ENCODE results near the gene KCNQ1. TPM values are rescaled to one million over a fixed set of nuclear protein-coding genes. Genes with fewer than 3 reads are reported as not detected.

KCNQ1 gene
- total and polyA plus RNA-seq, 2 of the 13 experiments (the other 11 are each of a cell fraction or from before 2014, with no cell fraction given): 0.02 to 0.08 TPM

DNA sequence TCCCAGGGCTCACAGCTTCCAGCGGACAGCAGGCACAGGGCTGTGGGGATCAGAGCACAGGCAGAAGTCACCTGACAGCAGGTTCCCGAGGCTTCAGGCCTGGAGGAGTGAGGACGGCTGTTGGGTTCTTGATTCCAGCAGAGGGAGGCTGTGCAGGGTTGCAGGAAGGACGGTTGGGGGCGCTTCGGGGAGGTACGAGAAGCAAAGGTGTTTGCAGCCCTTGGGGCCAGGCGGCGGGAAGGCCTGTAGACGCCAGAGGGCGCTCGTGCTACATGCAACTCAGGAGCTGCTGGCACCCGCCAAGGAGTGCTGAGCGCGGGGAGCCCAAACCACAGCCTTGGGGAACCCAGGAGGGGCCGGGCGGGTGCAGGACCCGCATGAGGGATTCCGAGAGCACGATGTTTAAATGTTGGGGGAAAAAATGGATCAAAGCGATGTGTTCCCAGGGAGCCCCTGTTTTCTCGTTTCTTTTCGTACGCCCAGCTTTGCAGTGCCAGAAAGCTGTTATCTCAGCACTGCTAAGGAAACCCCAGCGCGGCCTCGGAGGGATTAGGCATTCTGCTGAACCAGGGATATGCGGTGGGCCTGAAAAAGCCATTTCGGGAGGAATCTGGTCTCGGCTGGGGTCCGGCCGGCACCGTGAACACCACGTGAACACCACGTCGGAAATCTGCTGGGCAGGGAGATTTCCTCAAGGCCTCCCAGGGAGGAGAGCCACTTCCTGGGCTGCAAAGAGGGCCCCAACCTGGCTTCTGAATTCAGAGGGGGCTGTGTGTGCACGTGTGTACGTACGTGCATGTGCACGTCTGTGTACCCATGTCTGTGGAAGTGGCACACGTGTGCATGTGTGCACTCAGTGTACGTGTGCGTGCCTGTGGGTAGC lies 88.1 kb downstream of the KCNQ1 start (continued):
- TF ChIP-seq, protein P1, sequence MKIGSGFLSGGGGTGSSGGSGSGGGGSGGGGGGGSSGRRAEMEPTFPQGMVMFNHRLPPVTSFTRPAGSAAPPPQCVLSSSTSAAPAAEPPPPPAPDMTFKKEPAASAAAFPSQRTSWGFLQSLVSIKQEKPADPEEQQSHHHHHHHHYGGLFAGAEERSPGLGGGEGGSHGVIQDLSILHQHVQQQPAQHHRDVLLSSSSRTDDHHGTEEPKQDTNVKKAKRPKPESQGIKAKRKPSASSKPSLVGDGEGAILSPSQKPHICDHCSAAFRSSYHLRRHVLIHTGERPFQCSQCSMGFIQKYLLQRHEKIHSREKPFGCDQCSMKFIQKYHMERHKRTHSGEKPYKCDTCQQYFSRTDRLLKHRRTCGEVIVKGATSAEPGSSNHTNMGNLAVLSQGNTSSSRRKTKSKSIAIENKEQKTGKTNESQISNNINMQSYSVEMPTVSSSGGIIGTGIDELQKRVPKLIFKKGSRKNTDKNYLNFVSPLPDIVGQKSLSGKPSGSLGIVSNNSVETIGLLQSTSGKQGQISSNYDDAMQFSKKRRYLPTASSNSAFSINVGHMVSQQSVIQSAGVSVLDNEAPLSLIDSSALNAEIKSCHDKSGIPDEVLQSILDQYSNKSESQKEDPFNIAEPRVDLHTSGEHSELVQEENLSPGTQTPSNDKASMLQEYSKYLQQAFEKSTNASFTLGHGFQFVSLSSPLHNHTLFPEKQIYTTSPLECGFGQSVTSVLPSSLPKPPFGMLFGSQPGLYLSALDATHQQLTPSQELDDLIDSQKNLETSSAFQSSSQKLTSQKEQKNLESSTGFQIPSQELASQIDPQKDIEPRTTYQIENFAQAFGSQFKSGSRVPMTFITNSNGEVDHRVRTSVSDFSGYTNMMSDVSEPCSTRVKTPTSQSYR (CRISPR knock-in tag; IDR thresholded peaks at IDR 0.05; ENCODE audit: borderline replicate concordance): no peak; the same call in 1 of the 2 replicates
- TF ChIP-seq, protein P2, sequence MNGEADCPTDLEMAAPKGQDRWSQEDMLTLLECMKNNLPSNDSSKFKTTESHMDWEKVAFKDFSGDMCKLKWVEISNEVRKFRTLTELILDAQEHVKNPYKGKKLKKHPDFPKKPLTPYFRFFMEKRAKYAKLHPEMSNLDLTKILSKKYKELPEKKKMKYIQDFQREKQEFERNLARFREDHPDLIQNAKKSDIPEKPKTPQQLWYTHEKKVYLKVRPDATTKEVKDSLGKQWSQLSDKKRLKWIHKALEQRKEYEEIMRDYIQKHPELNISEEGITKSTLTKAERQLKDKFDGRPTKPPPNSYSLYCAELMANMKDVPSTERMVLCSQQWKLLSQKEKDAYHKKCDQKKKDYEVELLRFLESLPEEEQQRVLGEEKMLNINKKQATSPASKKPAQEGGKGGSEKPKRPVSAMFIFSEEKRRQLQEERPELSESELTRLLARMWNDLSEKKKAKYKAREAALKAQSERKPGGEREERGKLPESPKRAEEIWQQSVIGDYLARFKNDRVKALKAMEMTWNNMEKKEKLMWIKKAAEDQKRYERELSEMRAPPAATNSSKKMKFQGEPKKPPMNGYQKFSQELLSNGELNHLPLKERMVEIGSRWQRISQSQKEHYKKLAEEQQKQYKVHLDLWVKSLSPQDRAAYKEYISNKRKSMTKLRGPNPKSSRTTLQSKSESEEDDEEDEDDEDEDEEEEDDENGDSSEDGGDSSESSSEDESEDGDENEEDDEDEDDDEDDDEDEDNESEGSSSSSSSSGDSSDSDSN (CRISPR knock-in tag; IDR thresholded peaks at IDR 0.05): peak; percentile 50
- peak; percentile 21; the same call in 1 of the 2 replicates for TF ChIP-seq BHLHE40 (IDR thresholded peaks at IDR 0.05; ENCODE audit: low read length)
- TF ChIP-seq, protein P3, sequence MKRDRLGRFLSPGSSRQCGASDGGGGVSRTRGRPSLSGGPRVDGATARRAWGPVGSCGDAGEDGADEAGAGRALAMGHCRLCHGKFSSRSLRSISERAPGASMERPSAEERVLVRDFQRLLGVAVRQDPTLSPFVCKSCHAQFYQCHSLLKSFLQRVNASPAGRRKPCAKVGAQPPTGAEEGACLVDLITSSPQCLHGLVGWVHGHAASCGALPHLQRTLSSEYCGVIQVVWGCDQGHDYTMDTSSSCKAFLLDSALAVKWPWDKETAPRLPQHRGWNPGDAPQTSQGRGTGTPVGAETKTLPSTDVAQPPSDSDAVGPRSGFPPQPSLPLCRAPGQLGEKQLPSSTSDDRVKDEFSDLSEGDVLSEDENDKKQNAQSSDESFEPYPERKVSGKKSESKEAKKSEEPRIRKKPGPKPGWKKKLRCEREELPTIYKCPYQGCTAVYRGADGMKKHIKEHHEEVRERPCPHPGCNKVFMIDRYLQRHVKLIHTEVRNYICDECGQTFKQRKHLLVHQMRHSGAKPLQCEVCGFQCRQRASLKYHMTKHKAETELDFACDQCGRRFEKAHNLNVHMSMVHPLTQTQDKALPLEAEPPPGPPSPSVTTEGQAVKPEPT (CRISPR knock-in tag; IDR thresholded peaks at IDR 0.05; ENCODE audit: low read depth): no peak
- TF ChIP-seq MTF2 (CRISPR knock-in tag; IDR thresholded peaks at IDR 0.05; ENCODE audit: borderline replicate concordance): peak; percentile 79; the same call in 1 of the 2 replicates
- peak; percentile 76; the same call in 1 of the 2 replicates for TF ChIP-seq KDM2A (CRISPR knock-in tag; IDR thresholded peaks at IDR 0.05; ENCODE audit: borderline replicate concordance, low read depth)
- no peak; the same call in 1 of the 2 replicates for TF ChIP-seq KDM4B (CRISPR knock-in tag; IDR thresholded peaks at IDR 0.05)
- no peak for TF ChIP-seq FOXA1 (IDR thresholded peaks at IDR 0.05)
- TF ChIP-seq FOXA1 (CRISPR knock-in tag; IDR thresholded peaks at IDR 0.05): peak; percentile 4; the same call in 1 of the 2 replicates
- TF ChIP-seq RFX3 (CRISPR knock-in tag; IDR thresholded peaks at IDR 0.05): no peak
- peak; percentile 55; the same call in 1 of the 2 replicates for TF ChIP-seq ELF1 (CRISPR knock-in tag; IDR thresholded peaks at IDR 0.05)
- no peak for TF ChIP-seq YEATS4 (CRISPR knock-in tag; IDR thresholded peaks at IDR 0.05; ENCODE audit: borderline replicate concordance)
- peak; percentile 29; the same call in 1 of the 2 replicates for TF ChIP-seq ZSCAN31 (CRISPR knock-in tag; IDR thresholded peaks at IDR 0.05; ENCODE audit: low read depth)
- peak; percentile 74; the same call in 1 of the 2 replicates for TF ChIP-seq ZNF788 (CRISPR knock-in tag; IDR thresholded peaks at IDR 0.05; ENCODE audit: borderline replicate concordance)
- TF ChIP-seq PHF20 (CRISPR knock-in tag; IDR thresholded peaks at IDR 0.05): no peak
- 0 out of 2 replicates have a peak, but pooled peaks have one; percentile 20 for TF ChIP-seq ZNF616 (CRISPR knock-in tag; IDR thresholded peaks at IDR 0.05; ENCODE audit: low read depth)
- TF ChIP-seq ZNF530 (CRISPR knock-in tag; IDR thresholded peaks at IDR 0.05; ENCODE audit: low read depth): no peak
- peak; percentile 33; the same call in 1 of the 2 replicates for TF ChIP-seq ZNF619 (CRISPR knock-in tag; IDR thresholded peaks at IDR 0.05)
- TF ChIP-seq, protein P4, sequence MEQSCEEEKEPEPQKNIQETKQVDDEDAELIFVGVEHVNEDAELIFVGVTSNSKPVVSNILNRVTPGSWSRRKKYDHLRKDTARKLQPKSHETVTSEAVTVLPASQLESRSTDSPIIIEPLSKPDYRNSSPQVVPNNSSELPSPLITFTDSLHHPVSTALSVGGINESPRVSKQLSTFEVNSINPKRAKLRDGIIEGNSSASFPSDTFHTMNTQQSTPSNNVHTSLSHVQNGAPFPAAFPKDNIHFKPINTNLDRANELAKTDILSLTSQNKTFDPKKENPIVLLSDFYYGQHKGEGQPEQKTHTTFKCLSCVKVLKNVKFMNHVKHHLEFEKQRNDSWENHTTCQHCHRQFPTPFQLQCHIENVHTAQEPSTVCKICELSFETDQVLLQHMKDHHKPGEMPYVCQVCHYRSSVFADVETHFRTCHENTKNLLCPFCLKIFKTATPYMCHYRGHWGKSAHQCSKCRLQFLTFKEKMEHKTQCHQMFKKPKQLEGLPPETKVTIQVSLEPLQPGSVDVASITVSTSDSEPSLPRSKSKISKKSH (CRISPR knock-in tag; IDR thresholded peaks at IDR 0.05; ENCODE audit: borderline replicate concordance): no peak; the same call in 1 of the 2 replicates

All from HepG2 (cell line).